HCT116 (cell line): ENCODE measurements around the gene FBXO21. TPM values are rescaled to one million over a fixed set of nuclear protein-coding genes. Genes with fewer than 3 reads are reported as not detected.

Source experiments
- ATAC-seq: fragments of 200-7000 bp; cut with Tn5 transposase; 2 replicates; pipeline ENCODE4 v1.9.1; 2020; ENCODE audit warnings: mild to moderate bottlenecking, moderate library complexity
- BruUV-seq: library from RNA; stranded (reverse); fragments of 400-500 nt; replicated peaks from 2 replicates; lab custom pipeline; 2021; lab: Mats Ljungman, UMichigan
- CTCF ChIA-PET: fragments of 300-600 bp; sonication (Branson Sonifier 250); formaldehyde crosslinking; loops from one replicate; lab custom pipeline; 2021; ENCODE audit warnings: antibody characterized with exemption; lab: Charles Lee
- POLR2A ChIA-PET: fragments of 300-600, 350-600 bp; sonication (Branson Sonifier 250); formaldehyde crosslinking; loops from one replicate; lab custom pipeline; 2021; ENCODE audit warnings: antibody characterized with exemption; lab: Charles Lee
- RAD21 ChIA-PET, 2 experiments: fragments of 300-600 bp; sonication (Branson Sonifier 250); formaldehyde crosslinking; loops; one replicate each; lab custom pipeline; 2023; ENCODE audit warnings: low total read pairs in 2 of 2; ENCODE audit not compliant: uncharacterized antibody in 2 of 2, unreplicated experiment in 2 of 2, low non-redundant PET in 1 of 2; lab: Charles Lee
- DNase-seq: peaks from one replicate; pipeline ENCODE4 v3.0.0-alpha.2; 2010; ENCODE audit warnings: low read depth, low spot score
- H2AFZ ChIP-seq: fragments of 200-600 bp; shearing (Covaris generic), sonication (generic); 2 replicates; pipeline ENCODE4 v1.6.1; 2017; ENCODE audit warnings: low read depth, mixed run types, mixed read lengths, antibody characterized with exemption, low read length; ENCODE audit not compliant: poor library complexity, severe bottlenecking
- H3K27ac ChIP-seq: 2 replicates; pipeline ENCODE4 v1.5.1; 2012; ENCODE audit warnings: low read depth, low read length
- H3K27me3 ChIP-seq: fragments of 200-600 bp; sonication (generic); 2 replicates; pipeline ENCODE4 v1.6.1; 2016; ENCODE audit warnings: mixed run types, low read length, mixed read lengths; ENCODE audit not compliant: insufficient read depth
- H3K36me3 ChIP-seq, 2 experiments: fragments of 200-500 bp in 1 of 2; fragments of 200-600 bp in 1 of 2; sonication (Bioruptor generic) in 1 of 2; sonication (generic) in 1 of 2; 2 replicates each; pipeline versions ENCODE4 v1.5.1 to v1.6.1; 2014 to 2016; ENCODE audit warnings: low read length in 2 of 2, inconsistent platforms in 1 of 2, mixed read lengths in 1 of 2, mixed run types in 1 of 2; ENCODE audit not compliant: insufficient read depth in 2 of 2, control insufficient read depth in 1 of 2
- H3K4me1 ChIP-seq, 2 experiments: fragments of 200-600 bp in 1 of 2; sonication (generic) in 1 of 2; 2 replicates each; pipeline versions ENCODE4 v1.5.1 to v1.6.1; 2012 to 2017; ENCODE audit warnings: low read length in 2 of 2, inconsistent platforms in 1 of 2, mild to moderate bottlenecking in 1 of 2, mixed read lengths in 1 of 2, mixed run types in 1 of 2, moderate library complexity in 1 of 2; ENCODE audit not compliant: insufficient read depth in 2 of 2, control insufficient read depth in 1 of 2
- H3K4me2 ChIP-seq: fragments of 200-600 bp; sonication (generic); 2 replicates; pipeline ENCODE4 v1.6.1; 2017; ENCODE audit warnings: mixed run types, low read length, mixed read lengths
- H3K4me3 ChIP-seq, 2 experiments: fragments of 200-600 bp in 1 of 2; sonication (generic) in 1 of 2; replicated peaks in 1 of 2; 2 replicates each; pipeline ENCODE4 v1.5.1; 2011 to 2016; ENCODE audit warnings: low read length in 2 of 2, control low read depth in 1 of 2, low read depth in 1 of 2, mild to moderate bottlenecking in 1 of 2, mixed read lengths in 1 of 2, mixed run types in 1 of 2
- H3K79me2 ChIP-seq: fragments of 200-600 bp; sonication (generic); 2 replicates; pipeline ENCODE4 v1.6.1; 2017; ENCODE audit warnings: mild to moderate bottlenecking, mixed run types, low read length, moderate library complexity, mixed read lengths; ENCODE audit not compliant: insufficient read depth
- H3K9ac ChIP-seq: fragments of 200-600 bp; sonication (generic); 2 replicates; pipeline ENCODE4 v1.6.1; 2016; ENCODE audit warnings: low read length, mixed read lengths
- H3K9me2 ChIP-seq: fragments of 200-600 bp; sonication (generic), shearing (Covaris generic); 2 replicates; pipeline ENCODE4 v1.6.1; 2017; ENCODE audit warnings: mixed run types, mild to moderate bottlenecking, moderate library complexity; ENCODE audit not compliant: insufficient read depth
- H3K9me3 ChIP-seq, 2 experiments: fragments of 200-500 bp in 1 of 2; fragments of 200-600 bp in 1 of 2; sonication (Bioruptor generic) in 1 of 2; sonication (generic) in 1 of 2; 2 replicates each; pipeline ENCODE4 v1.6.1; 2014 to 2017; ENCODE audit warnings: low read length in 2 of 2, mixed read lengths in 2 of 2, inconsistent platforms in 1 of 2, low read depth in 1 of 2, mild to moderate bottlenecking in 1 of 2, mixed run types in 1 of 2, moderate library complexity in 1 of 2; ENCODE audit not compliant: control insufficient read depth in 1 of 2, insufficient read depth in 1 of 2
- H4K20me1 ChIP-seq: fragments of 200-600 bp; sonication (generic), shearing (Covaris generic); 2 replicates; pipeline ENCODE4 v1.6.1; 2017; ENCODE audit warnings: mixed run types, mild to moderate bottlenecking, moderate library complexity; ENCODE audit not compliant: insufficient read depth
- CEBPB ChIP-seq: IDR thresholded peaks from 2 replicates; pipeline ENCODE4 v1.6.1; 2012; ENCODE audit warnings: low read depth
- EGR1 ChIP-seq: IDR thresholded peaks from 2 replicates; pipeline ENCODE4 v1.6.1; 2012; ENCODE audit warnings: low read depth
- JUND ChIP-seq: IDR thresholded peaks from 2 replicates; pipeline ENCODE4 v1.6.1; 2012
- SIN3A ChIP-seq: IDR thresholded peaks from 2 replicates; pipeline ENCODE4 v1.6.1; 2012; ENCODE audit warnings: low read depth
- YY1 ChIP-seq: IDR thresholded peaks from 2 replicates; pipeline ENCODE4 v1.6.1; 2011; ENCODE audit warnings: low read length, low read depth, moderate library complexity, mild to moderate bottlenecking; ENCODE audit not compliant: insufficient replicate concordance; ENCODE audit errors: extremely low read depth
- ZNF274 ChIP-seq: fragments of 200-500 bp; sonication (Bioruptor generic); IDR thresholded peaks from 2 replicates; pipeline ENCODE4 v1.6.1; 2014; ENCODE audit warnings: mild to moderate bottlenecking, low read depth, low read length, inconsistent platforms
- intact Hi-C: fragments of 100-400 bp; cut with micrococcal nuclease; formaldehyde crosslinking; loops from 2 replicates; pipeline ENCODE4 v1.10.0; 2022
- total RNA-seq: library from RNA; stranded (reverse); gene quantifications from one replicate; pipeline ENCODE4 v1.2.1, GENCODE V29; 2021; ENCODE audit not compliant: unreplicated experiment
- TF ChIP-seq, protein P1 (sequence below): IDR thresholded peaks from 2 replicates; pipeline ENCODE4 v1.6.1; 2012; ENCODE audit warnings: low read depth
- TF ChIP-seq, protein P2 (sequence below): IDR thresholded peaks from 2 replicates; pipeline ENCODE4 v1.6.1; 2011; ENCODE audit warnings: mild to moderate bottlenecking, low read length, moderate library complexity; ENCODE audit not compliant: insufficient replicate concordance; ENCODE audit errors: extremely low read depth

FBXO21 gene
- total RNA-seq, 1 experiment from 2014 or later, result 45.5 TPM

DNA sequence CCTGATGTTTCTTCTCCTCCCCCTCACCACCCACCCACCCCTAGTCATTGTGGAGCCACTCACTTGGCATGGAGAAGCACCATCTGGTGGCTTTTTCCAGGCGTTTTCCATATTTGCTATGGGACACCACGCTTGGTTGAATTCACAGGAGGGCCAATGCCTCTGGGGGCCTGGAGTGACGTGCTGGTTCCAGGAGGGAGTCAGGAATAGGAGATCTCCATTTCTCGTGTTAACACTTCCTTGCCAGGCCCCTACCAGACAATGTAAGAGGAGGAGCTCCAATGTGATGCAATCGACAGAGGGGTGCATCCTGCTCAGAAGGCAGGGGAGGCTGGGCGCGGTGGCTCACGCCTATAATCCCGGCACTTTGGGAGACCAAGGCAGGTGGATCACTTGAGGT, 69.5 kb downstream of the FBXO21 start:
- ATAC-seq (no peak), DNase-seq (no peak)
- BruUV-seq, result no TSS peak
- Histone ChIP-seq H3K4me1 (peaks cover 8 to 12% of the 10 kb centered on the region in 2 experiments; a peak in 2 of 4 replicates), H3K79me2 (no peaks in the 10 kb centered on the region), H3K4me2 (no peak overlapping the region), H4K20me1 (no peaks in the 10 kb centered on the region), H3K36me3 (no peaks in the 10 kb centered on the region), H3K9me2 (no peaks in the 10 kb centered on the region), H3K27ac (no peak overlapping the region), H3K9me3 (no peaks in the 10 kb centered on the region), H3K27me3 (no peaks in the 10 kb centered on the region), H3K9ac (no peak overlapping the region), H3K4me3 (no peak overlapping the region), H2AFZ (no peak overlapping the region)
- intact Hi-C loops, result no loop called here
- POLR2A ChIA-PET, result no interaction called here
- CTCF ChIA-PET, result interaction anchor here (0.7 to 1.7 kb wide), 10 partner anchors 10 to 412 kb away, joined by 3 to 8 read pairs (median 4); no protein-coding TSS in a partner anchor
- RAD21 ChIA-PET, result no interaction called here
- TF ChIP-seq YY1 (no peak), ZNF274 (no peak), CEBPB (no peak), SIN3A (no peak), JUND (no peak), EGR1 (no peak)
- TF ChIP-seq, protein P1, sequence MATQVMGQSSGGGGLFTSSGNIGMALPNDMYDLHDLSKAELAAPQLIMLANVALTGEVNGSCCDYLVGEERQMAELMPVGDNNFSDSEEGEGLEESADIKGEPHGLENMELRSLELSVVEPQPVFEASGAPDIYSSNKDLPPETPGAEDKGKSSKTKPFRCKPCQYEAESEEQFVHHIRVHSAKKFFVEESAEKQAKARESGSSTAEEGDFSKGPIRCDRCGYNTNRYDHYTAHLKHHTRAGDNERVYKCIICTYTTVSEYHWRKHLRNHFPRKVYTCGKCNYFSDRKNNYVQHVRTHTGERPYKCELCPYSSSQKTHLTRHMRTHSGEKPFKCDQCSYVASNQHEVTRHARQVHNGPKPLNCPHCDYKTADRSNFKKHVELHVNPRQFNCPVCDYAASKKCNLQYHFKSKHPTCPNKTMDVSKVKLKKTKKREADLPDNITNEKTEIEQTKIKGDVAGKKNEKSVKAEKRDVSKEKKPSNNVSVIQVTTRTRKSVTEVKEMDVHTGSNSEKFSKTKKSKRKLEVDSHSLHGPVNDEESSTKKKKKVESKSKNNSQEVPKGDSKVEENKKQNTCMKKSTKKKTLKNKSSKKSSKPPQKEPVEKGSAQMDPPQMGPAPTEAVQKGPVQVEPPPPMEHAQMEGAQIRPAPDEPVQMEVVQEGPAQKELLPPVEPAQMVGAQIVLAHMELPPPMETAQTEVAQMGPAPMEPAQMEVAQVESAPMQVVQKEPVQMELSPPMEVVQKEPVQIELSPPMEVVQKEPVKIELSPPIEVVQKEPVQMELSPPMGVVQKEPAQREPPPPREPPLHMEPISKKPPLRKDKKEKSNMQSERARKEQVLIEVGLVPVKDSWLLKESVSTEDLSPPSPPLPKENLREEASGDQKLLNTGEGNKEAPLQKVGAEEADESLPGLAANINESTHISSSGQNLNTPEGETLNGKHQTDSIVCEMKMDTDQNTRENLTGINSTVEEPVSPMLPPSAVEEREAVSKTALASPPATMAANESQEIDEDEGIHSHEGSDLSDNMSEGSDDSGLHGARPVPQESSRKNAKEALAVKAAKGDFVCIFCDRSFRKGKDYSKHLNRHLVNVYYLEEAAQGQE, result no peak
- TF ChIP-seq, protein P2, sequence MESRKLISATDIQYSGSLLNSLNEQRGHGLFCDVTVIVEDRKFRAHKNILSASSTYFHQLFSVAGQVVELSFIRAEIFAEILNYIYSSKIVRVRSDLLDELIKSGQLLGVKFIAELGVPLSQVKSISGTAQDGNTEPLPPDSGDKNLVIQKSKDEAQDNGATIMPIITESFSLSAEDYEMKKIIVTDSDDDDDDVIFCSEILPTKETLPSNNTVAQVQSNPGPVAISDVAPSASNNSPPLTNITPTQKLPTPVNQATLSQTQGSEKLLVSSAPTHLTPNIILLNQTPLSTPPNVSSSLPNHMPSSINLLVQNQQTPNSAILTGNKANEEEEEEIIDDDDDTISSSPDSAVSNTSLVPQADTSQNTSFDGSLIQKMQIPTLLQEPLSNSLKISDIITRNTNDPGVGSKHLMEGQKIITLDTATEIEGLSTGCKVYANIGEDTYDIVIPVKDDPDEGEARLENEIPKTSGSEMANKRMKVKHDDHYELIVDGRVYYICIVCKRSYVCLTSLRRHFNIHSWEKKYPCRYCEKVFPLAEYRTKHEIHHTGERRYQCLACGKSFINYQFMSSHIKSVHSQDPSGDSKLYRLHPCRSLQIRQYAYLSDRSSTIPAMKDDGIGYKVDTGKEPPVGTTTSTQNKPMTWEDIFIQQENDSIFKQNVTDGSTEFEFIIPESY, result no peak
